Bronchus fibroblast of lung (primary cell): ENCODE data around the gene METTL26. TPM values are rescaled to one million over a fixed set of nuclear protein-coding genes. Genes with fewer than 3 reads are reported as not detected.

ENCODE experiments used
- total RNA-seq: library from RNA; depleted of rRNA; stranded (reverse); fragments of >200 nt; gene quantifications from 2 replicates; pipeline ENCODE4 v1.2.3, GENCODE V29; 2015

METTL26 gene
- 209 and 228 TPM in 2 replicates for total RNA-seq

GRCh38 chr16:636206-637080, at the start of gene METTL26:
METTL26 (minus strand) TSS chr16:636305; CDS start chr16:636290, 15 bp downstream.

GRCh38 chr16:684071-684794, 48.1 kb upstream of the METTL26 start, which contains the start of gene JMJD8:
JMJD8 (minus strand) TSS chr16:684334; CDS start chr16:684319, 15 bp downstream.

GRCh38 chr16:679814-680624, 43.9 kb upstream of the METTL26 start, which contains the start of gene STUB1:
STUB1 (plus strand) TSS chr16:680410; CDS start chr16:680526, 116 bp downstream.

GRCh38 chr16:674968-675883, 39.1 kb upstream of the METTL26 start, which contains the start of gene RHBDL1:
RHBDL1 (plus strand) TSS chr16:675671; CDS start chr16:675791, 120 bp downstream.

GRCh38 chr16:667780-668518, 31.8 kb upstream of the METTL26 start, which contains the start of gene RHOT2:
RHOT2 (plus strand) TSS chr16:668132; CDS start chr16:668200, 68 bp downstream.

GRCh38 chr16:648781-649589, 12.9 kb upstream of the METTL26 start, which contains the start of gene WDR90:
WDR90 (plus strand) TSS chr16:649365; CDS start chr16:649417, 52 bp downstream.

GRCh38 chr16:641326-642188, 5.5 kb upstream of the METTL26 start, which contains the start of gene MCRIP2:
MCRIP2 (plus strand) TSS chr16:641828; CDS start chr16:641992, 164 bp downstream.

GRCh38 chr16:630815-631405, 5.2 kb downstream of the METTL26 start, which contains the start of gene WFIKKN1:
WFIKKN1 (plus strand) TSS chr16:630985; CDS start chr16:631254, 269 bp downstream.

GRCh38 chr16:589658-590187, 46.4 kb downstream of the METTL26 start, which contains the start of gene RAB40C:
RAB40C (plus strand) TSS chr16:590066; CDS start chr16:590292, 226 bp downstream.

Other genes with a start within 250 kb of the METTL26 start
- gene NME4, start 239.1 kb downstream of the METTL26 start, total RNA-seq = 158 and 175 TPM in 2 replicates
- 21.5 and 24.1 TPM in 2 replicates for gene DECR2, start 234.4 kb downstream of the METTL26 start, total RNA-seq
- gene RAB11FIP3, start 210.7 kb downstream of the METTL26 start, total RNA-seq = 15.3 and 17.5 TPM in 2 replicates
- gene CAPN15, start 108.6 kb downstream of the METTL26 start, total RNA-seq = 32.6 and 39.8 TPM in 2 replicates
- not detected in 2 replicates for gene PRR35, start 75.9 kb downstream of the METTL26 start, total RNA-seq
- gene NHLRC4, start 69.3 kb downstream of the METTL26 start, total RNA-seq = 0.50 and 0.59 TPM in 2 replicates
- 29.1 and 37.9 TPM in 2 replicates for gene PIGQ, start 66.3 kb downstream of the METTL26 start, total RNA-seq
- gene RAB40C, start 46.2 kb downstream of the METTL26 start, total RNA-seq = 18.1 and 22.2 TPM in 2 replicates
- 0.30 and 0.50 TPM in 2 replicates for gene WFIKKN1, start 5.3 kb downstream of the METTL26 start, total RNA-seq
- gene MCRIP2, start 5.5 kb upstream of the METTL26 start, total RNA-seq = 21.4 and 23.2 TPM in 2 replicates
- gene WDR90, start 13.1 kb upstream of the METTL26 start, total RNA-seq = 13.3 and 14.9 TPM in 2 replicates
- 56.0 and 63.4 TPM in 2 replicates for gene RHOT2, start 31.8 kb upstream of the METTL26 start, total RNA-seq
- gene RHBDL1, start 39.4 kb upstream of the METTL26 start, total RNA-seq = 0.50 and 1.5 TPM in 2 replicates
- gene STUB1, start 44.1 kb upstream of the METTL26 start, total RNA-seq = 213 and 221 TPM in 2 replicates
- 58.3 and 69.4 TPM in 2 replicates for gene JMJD8, start 48.0 kb upstream of the METTL26 start, total RNA-seq
- 12.3 and 13.2 TPM in 2 replicates for gene WDR24, start 54.1 kb upstream of the METTL26 start, total RNA-seq
- 0.17 and 0.45 TPM in 2 replicates for gene FBXL16, start 69.5 kb upstream of the METTL26 start, total RNA-seq
- gene METRN, start 78.8 kb upstream of the METTL26 start, total RNA-seq = 49.1 and 68.7 TPM in 2 replicates
- gene ANTKMT, start 84.8 kb upstream of the METTL26 start, total RNA-seq = 30.3 and 33.7 TPM in 2 replicates
- 0.67 and 1.5 TPM in 2 replicates for gene CCDC78, start 90.1 kb upstream of the METTL26 start, total RNA-seq
- gene HAGHL, start 90.8 kb upstream of the METTL26 start, total RNA-seq = 13.1 and 14.0 TPM in 2 replicates
- gene CIAO3, start 104.7 kb upstream of the METTL26 start, total RNA-seq = 22.0 and 26.4 TPM in 2 replicates
- under 0.01 TPM in 1 of 2 replicates, not detected in the other for gene MSLN, start 124.4 kb upstream of the METTL26 start, total RNA-seq
- gene RPUSD1, start 152.1 kb upstream of the METTL26 start, total RNA-seq = 29.1 and 36.0 TPM in 2 replicates
- 29.8 and 32.7 TPM in 2 replicates for gene CHTF18, start 152.3 kb upstream of the METTL26 start, total RNA-seq
- not detected in 2 replicates for gene GNG13, start 164.4 kb upstream of the METTL26 start, total RNA-seq